Measurements from ENCODE around the gene KCNS3.

The KCNS3 gene

DNA sequence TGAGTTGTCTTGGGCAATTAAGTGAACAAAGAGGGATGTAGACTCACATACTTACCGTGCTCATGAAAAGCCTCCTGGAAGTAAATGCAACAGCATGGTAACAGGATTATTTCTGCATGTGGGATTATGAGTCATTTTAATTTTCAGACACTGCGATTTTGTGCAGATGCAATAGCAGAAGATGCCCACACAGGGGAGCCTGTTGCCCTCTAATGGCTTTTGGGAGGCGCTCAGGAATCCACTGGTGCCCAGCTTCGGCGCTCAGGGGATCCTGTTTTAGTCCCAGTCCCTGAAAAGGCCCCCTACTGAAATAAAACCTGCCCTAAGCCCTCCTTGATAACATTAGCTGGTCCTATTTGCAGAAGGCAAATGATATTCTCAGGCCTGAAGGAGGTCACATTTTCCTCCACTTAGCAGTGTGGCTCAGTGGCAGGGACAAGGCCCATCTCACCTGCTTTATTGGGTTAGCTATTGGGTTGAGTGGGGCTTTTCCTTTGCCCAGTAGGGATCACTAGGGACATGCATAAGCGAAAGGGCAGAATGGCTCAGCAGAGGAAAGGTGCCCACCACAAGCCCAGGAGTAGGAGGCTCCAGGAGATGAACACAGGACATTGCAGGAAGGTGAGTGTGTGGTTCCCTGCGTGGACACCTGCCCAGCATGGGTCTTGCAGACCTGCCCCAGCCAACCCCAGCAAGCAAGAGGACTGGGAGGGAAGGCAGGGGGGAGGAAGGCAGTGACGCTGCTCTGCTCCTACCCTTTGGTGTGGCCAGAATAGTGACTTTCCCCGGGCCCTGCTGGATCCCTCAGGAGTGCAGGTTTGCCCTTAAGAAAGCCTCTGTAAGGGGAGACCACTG lies 26.5 kb upstream of the KCNS3 start:
- H3K27ac ChIP-seq (ENCODE audit: low read length) = no peak overlapping the region
- peaks cover 7% of the 10 kb centered on the region for H3K4me1 ChIP-seq (ENCODE audit: control insufficient read depth, insufficient read depth, low read length)
- peak overlapping the region in 1 of 2 donors; percentile 40 for H3K4me3 ChIP-seq (ENCODE audit: low read length in 2 of 2)
- H3K9ac ChIP-seq (ENCODE audit: low read length in 2 of 2) = peak overlapping the region in 1 of 2 donors; percentile 21
- H3K36me3 ChIP-seq (ENCODE audit: control insufficient read depth in 2 of 2, insufficient read depth in 2 of 2, low read length in 2 of 2) = no peaks in the 10 kb centered on the region
- no peaks in the 10 kb centered on the region for H3K27me3 ChIP-seq (ENCODE audit: control insufficient read depth in 1 of 2, insufficient read depth in 2 of 2, low read length in 2 of 2)
- no peaks in the 10 kb centered on the region for H3K9me3 ChIP-seq (ENCODE audit: control insufficient read depth in 2 of 2, low read length in 2 of 2)

DNA sequence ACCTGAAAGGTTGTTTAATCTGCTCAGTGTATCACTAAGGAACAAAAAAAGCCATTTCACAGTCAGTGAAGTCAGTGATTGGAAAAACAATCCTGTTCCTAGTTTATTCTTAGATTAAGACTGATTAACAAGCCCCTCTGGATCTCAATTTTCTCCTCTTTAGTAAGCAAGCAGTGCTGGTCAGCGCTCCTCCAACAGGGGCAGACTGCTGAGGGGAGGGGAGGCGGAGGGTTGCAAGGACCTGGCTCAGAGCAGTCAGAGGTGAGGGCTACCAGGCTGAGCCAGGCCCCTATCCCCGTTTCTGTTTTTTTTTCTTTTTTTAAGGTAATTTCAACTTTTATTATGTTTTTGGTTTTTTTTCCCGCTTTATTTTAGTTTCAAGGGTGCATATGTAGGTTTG lies 24.7 kb upstream of the KCNS3 start:
- Histone ChIP-seq H3K9ac (ENCODE audit: low read length in 2 of 2) (no peak overlapping the region), H3K27me3 (ENCODE audit: control insufficient read depth in 1 of 2, insufficient read depth in 2 of 2, low read length in 2 of 2) (no peaks in the 10 kb centered on the region), H3K27ac (ENCODE audit: low read length) (no peak overlapping the region), H3K4me1 (ENCODE audit: control insufficient read depth, insufficient read depth, low read length) (peaks cover 7% of the 10 kb centered on the region), H3K4me3 (ENCODE audit: low read length in 2 of 2) (no peak overlapping the region), H3K9me3 (ENCODE audit: control insufficient read depth in 2 of 2, low read length in 2 of 2) (no peaks in the 10 kb centered on the region), H3K36me3 (ENCODE audit: control insufficient read depth in 2 of 2, insufficient read depth in 2 of 2, low read length in 2 of 2) (no peaks in the 10 kb centered on the region)

DNA sequence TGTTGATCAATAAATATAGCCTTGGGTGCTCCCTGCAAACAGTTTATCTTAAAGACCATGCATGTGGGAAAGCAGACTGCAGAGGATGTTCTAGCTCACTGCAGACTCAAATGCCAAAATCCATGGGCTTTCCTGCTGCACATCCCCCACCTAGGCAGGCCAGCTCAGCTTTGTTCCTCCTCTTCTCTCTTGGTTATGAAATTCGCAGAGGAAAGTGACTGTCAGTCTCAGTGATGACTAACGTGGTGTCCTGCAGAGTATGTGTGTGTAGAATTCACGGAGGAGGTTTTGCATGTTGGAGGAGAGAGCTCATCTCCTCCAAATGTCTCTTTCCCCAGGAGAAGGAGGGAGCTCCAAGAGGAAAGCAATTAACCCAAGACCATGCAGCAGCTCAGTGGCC lies 21.4 kb upstream of the KCNS3 start:
- Histone ChIP-seq H3K27ac (ENCODE audit: low read length) (no peak overlapping the region), H3K9me3 (ENCODE audit: control insufficient read depth in 2 of 2, low read length in 2 of 2) (no peaks in the 10 kb centered on the region), H3K9ac (ENCODE audit: low read length in 2 of 2) (no peak overlapping the region), H3K4me3 (ENCODE audit: low read length in 2 of 2) (no peak overlapping the region), H3K27me3 (ENCODE audit: control insufficient read depth in 1 of 2, insufficient read depth in 2 of 2, low read length in 2 of 2) (no peaks in the 10 kb centered on the region), H3K36me3 (ENCODE audit: control insufficient read depth in 2 of 2, insufficient read depth in 2 of 2, low read length in 2 of 2) (no peaks in the 10 kb centered on the region), H3K4me1 (ENCODE audit: control insufficient read depth, insufficient read depth, low read length) (peaks cover 4% of the 10 kb centered on the region)

DNA sequence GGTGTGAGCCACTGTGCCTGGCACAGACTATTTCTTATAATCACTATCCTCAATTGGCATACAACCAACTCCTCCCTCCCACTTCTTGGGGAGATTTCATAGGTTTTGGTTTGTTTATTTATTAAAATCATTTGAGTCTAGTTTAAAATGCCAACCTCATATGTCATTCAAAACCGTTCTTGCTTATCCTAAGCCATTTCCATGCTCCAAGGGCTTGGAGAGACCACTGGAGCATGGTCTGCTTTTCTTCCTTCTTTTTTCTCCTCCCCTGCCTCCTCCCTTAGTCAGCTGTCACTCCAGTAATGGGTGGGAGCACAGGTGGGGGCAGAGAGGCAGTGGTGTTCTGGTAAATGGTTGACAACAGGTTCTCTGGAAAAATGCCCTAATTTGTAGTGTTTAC lies 20.4 kb upstream of the KCNS3 start:
- Histone ChIP-seq H3K9ac (ENCODE audit: low read length in 2 of 2) (no peak overlapping the region), H3K27me3 (ENCODE audit: control insufficient read depth in 1 of 2, insufficient read depth in 2 of 2, low read length in 2 of 2) (no peaks in the 10 kb centered on the region), H3K4me3 (ENCODE audit: low read length in 2 of 2) (no peak overlapping the region), H3K9me3 (ENCODE audit: control insufficient read depth in 2 of 2, low read length in 2 of 2) (no peaks in the 10 kb centered on the region), H3K27ac (ENCODE audit: low read length) (no peak overlapping the region), H3K36me3 (ENCODE audit: control insufficient read depth in 2 of 2, insufficient read depth in 2 of 2, low read length in 2 of 2) (no peaks in the 10 kb centered on the region), H3K4me1 (ENCODE audit: control insufficient read depth, insufficient read depth, low read length) (no peaks in the 10 kb centered on the region)

DNA sequence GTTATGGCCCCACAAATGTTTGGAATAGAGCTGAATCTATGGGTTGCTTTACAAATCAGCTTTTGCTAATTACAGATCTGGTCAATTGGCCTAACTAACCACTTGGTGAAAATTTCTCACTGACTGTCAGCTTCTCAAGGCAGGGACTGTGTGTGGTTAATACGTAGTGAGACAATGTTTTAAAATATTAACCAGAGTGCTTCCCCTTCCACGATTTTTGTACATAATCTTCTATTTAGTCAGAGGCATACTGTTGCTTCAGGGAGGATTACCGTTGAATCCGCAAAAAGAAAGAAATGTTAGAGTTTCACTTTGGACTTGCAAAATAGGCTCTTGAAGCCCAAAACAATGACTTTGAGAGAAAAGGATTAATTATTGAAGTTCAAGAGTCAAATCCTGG lies 14.9 kb upstream of the KCNS3 start:
- H3K4me1 ChIP-seq (ENCODE audit: control insufficient read depth, insufficient read depth, low read length) = peaks cover 10% of the 10 kb centered on the region
- H3K36me3 ChIP-seq (ENCODE audit: control insufficient read depth in 2 of 2, insufficient read depth in 2 of 2, low read length in 2 of 2) = no peaks in the 10 kb centered on the region
- no peak overlapping the region for H3K9ac ChIP-seq (ENCODE audit: low read length in 2 of 2)
- no peaks in the 10 kb centered on the region for H3K9me3 ChIP-seq (ENCODE audit: control insufficient read depth in 2 of 2, low read length in 2 of 2)
- no peak overlapping the region for H3K4me3 ChIP-seq (ENCODE audit: low read length in 2 of 2)
- no peak overlapping the region for H3K27ac ChIP-seq (ENCODE audit: low read length)
- H3K27me3 ChIP-seq (ENCODE audit: control insufficient read depth in 1 of 2, insufficient read depth in 2 of 2, low read length in 2 of 2) = no peaks in the 10 kb centered on the region

DNA sequence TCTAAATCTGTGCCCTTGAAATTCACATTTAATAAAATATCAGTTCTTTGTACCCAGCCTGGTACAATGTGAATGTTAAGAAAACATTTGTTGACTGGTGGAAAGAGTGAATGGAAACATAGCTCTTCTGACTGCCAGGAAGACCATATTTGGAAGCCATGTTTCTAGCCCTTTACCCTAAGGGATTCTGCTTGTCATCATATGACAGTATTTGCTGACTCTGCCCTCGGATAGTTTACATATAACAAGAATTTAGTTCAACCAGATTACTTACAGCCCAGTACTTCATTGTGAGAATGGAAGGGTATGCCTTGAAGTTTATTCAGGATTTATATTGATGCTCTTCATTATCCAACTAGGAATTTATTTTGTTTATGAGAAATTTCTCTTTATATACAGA lies 13.8 kb upstream of the KCNS3 start:
- H3K4me1 ChIP-seq (ENCODE audit: control insufficient read depth, insufficient read depth, low read length) = peaks cover 10% of the 10 kb centered on the region
- H3K27ac ChIP-seq (ENCODE audit: low read length) = peak overlapping the region; percentile 41
- no peaks in the 10 kb centered on the region for H3K9me3 ChIP-seq (ENCODE audit: control insufficient read depth in 2 of 2, low read length in 2 of 2)
- no peaks in the 10 kb centered on the region for H3K36me3 ChIP-seq (ENCODE audit: control insufficient read depth in 2 of 2, insufficient read depth in 2 of 2, low read length in 2 of 2)
- no peak overlapping the region for H3K4me3 ChIP-seq (ENCODE audit: low read length in 2 of 2)
- H3K27me3 ChIP-seq (ENCODE audit: control insufficient read depth in 1 of 2, insufficient read depth in 2 of 2, low read length in 2 of 2) = no peaks in the 10 kb centered on the region
- no peak overlapping the region for H3K9ac ChIP-seq (ENCODE audit: low read length in 2 of 2)

DNA sequence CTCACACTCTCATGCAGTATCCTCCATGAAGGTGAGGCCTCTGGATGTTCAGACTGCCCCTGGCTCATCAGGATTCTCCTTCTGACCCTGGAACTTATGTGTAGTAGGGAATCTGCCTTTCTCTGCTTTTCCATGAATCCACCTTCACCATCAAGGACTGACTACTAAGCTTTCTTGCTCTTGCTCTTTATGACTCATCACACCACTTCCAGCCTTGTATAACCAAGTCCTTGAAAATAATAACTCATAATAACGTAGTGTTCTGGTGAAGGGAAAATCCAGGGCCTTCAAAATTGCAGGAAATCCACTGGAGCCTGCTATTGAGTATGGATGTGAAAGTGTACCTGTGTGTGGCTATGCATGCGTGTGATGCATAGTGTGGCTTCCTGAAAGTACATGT lies 11.3 kb upstream of the KCNS3 start:
- no peaks in the 10 kb centered on the region for H3K27me3 ChIP-seq (ENCODE audit: control insufficient read depth in 1 of 2, insufficient read depth in 2 of 2, low read length in 2 of 2)
- no peaks in the 10 kb centered on the region for H3K36me3 ChIP-seq (ENCODE audit: control insufficient read depth in 2 of 2, insufficient read depth in 2 of 2, low read length in 2 of 2)

DNA sequence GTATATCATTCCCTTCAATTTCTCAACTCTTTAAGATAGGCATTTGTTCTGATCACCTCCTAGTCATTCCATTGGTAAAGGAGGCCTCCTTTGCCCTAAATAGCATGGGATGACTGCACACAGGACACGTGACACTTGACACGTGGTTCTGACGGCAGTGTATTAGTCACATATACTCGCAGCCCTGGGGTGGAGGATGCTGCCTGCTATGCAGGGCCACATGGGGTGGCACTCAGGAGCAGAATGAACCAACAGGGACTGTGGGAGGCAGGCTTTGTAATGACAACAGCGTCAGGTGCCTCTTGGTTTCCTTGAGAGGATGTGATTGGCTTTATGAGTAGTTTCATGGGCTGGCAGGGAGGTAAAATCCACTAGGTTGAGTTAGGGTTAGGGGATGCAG lies 9.3 kb upstream of the KCNS3 start:
- peaks cover 6% of the 10 kb centered on the region for H3K4me1 ChIP-seq (ENCODE audit: control insufficient read depth, insufficient read depth, low read length)
- H3K9ac ChIP-seq (ENCODE audit: low read length in 2 of 2) = no peak overlapping the region
- H3K27me3 ChIP-seq (ENCODE audit: control insufficient read depth in 1 of 2, insufficient read depth in 2 of 2, low read length in 2 of 2) = peaks cover 0 to 2% of the 10 kb centered on the region in 2 donors
- no peaks in the 10 kb centered on the region for H3K9me3 ChIP-seq (ENCODE audit: control insufficient read depth in 2 of 2, low read length in 2 of 2)
- no peak overlapping the region for H3K27ac ChIP-seq (ENCODE audit: low read length)
- H3K36me3 ChIP-seq (ENCODE audit: control insufficient read depth in 2 of 2, insufficient read depth in 2 of 2, low read length in 2 of 2) = no peaks in the 10 kb centered on the region
- no peak overlapping the region for H3K4me3 ChIP-seq (ENCODE audit: low read length in 2 of 2)

More for the DNA sequence above, 11.3 kb upstream of the KCNS3 start:
- Histone ChIP-seq H3K4me3 (ENCODE audit: low read length in 2 of 2) (no peak overlapping the region), H3K4me1 (ENCODE audit: control insufficient read depth, insufficient read depth, low read length) (peaks cover 10% of the 10 kb centered on the region), H3K9ac (ENCODE audit: low read length in 2 of 2) (no peak overlapping the region), H3K9me3 (ENCODE audit: control insufficient read depth in 2 of 2, low read length in 2 of 2) (no peaks in the 10 kb centered on the region), H3K27ac (ENCODE audit: low read length) (no peak overlapping the region)

DNA sequence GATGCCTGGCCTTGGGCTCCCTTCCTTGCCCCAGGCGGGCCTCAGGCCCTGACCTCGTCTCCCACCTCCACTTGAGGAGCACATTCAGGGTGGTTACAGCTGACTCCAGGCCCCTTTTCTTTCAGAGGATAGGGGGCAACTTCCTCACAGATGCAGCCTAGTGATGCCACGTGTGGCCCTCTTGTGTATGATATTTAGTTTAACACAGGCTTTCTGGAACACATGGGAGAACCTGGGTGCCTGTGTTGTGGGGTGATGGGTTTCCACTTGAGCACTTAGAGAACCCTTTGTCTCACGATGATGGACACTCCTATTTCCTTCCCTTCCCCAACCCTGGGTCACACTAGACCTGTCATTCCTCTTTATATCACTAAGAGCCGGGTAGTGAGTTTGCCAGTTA lies 6.8 kb upstream of the KCNS3 start:
- Histone ChIP-seq H3K27ac (ENCODE audit: low read length) (no peak overlapping the region), H3K27me3 (ENCODE audit: control insufficient read depth in 1 of 2, insufficient read depth in 2 of 2, low read length in 2 of 2) (peaks cover 0 to 2% of the 10 kb centered on the region in 2 donors), H3K4me1 (ENCODE audit: control insufficient read depth, insufficient read depth, low read length) (no peaks in the 10 kb centered on the region)

DNA sequence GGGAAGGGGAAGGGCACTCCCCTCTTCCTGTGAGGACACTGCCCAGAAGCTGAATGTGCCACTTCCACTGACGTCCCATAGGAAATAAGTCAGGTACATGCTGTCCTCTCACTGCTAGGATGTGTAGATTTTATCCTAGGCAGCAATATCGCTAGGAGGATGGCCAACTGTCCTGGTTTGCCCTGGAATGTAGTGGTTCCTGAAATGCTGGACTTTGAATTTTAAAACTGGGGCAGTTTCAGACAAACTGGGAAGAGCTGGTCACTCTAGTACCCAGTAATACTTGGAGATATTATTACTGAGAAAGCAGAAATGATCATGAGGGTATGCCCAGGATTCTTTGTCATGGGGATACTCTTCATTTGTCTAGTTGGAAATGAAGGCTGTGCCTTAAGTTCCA lies 5.4 kb upstream of the KCNS3 start:
- H3K27ac ChIP-seq (ENCODE audit: low read length) = no peak overlapping the region
- peaks cover 11% of the 10 kb centered on the region for H3K4me1 ChIP-seq (ENCODE audit: control insufficient read depth, insufficient read depth, low read length)
- H3K9me3 ChIP-seq (ENCODE audit: control insufficient read depth in 2 of 2, low read length in 2 of 2) = no peaks in the 10 kb centered on the region
- no peak overlapping the region for H3K4me3 ChIP-seq (ENCODE audit: low read length in 2 of 2)
- peaks cover 0 to 2% of the 10 kb centered on the region in 2 donors for H3K27me3 ChIP-seq (ENCODE audit: control insufficient read depth in 1 of 2, insufficient read depth in 2 of 2, low read length in 2 of 2)
- no peak overlapping the region for H3K9ac ChIP-seq (ENCODE audit: low read length in 2 of 2)
- H3K36me3 ChIP-seq (ENCODE audit: control insufficient read depth in 2 of 2, insufficient read depth in 2 of 2, low read length in 2 of 2) = no peaks in the 10 kb centered on the region

More for the DNA sequence above, 6.8 kb upstream of the KCNS3 start:
- Histone ChIP-seq H3K36me3 (ENCODE audit: control insufficient read depth in 2 of 2, insufficient read depth in 2 of 2, low read length in 2 of 2) (no peaks in the 10 kb centered on the region), H3K9ac (ENCODE audit: low read length in 2 of 2) (no peak overlapping the region), H3K4me3 (ENCODE audit: low read length in 2 of 2) (no peak overlapping the region), H3K9me3 (ENCODE audit: control insufficient read depth in 2 of 2, low read length in 2 of 2) (no peaks in the 10 kb centered on the region)

DNA sequence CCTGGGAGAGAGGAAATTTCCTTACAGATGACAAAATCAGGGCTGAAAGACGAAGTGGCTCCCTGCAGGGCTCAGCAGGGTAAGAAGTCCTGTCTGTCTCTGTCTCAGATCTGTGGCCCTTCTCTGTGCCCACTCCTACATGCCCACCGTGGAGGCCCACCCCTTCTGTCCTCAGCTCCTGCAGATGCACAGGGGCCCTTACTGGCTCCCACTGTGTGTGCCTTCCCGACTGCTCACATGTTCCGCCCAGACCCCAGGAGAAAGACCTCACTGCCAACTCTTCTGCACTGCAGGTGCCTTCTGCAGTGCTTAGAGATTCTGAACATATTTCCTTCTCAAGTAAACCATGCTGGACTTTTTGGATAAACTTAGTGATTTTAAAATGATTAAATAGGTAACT lies 1.9 kb upstream of the KCNS3 start:
- Histone ChIP-seq H3K36me3 (ENCODE audit: control insufficient read depth in 2 of 2, insufficient read depth in 2 of 2, low read length in 2 of 2) (no peaks in the 10 kb centered on the region), H3K4me3 (ENCODE audit: low read length in 2 of 2) (no peak overlapping the region), H3K27me3 (ENCODE audit: control insufficient read depth in 1 of 2, insufficient read depth in 2 of 2, low read length in 2 of 2) (peaks cover 0 to 2% of the 10 kb centered on the region in 2 donors), H3K9ac (ENCODE audit: low read length in 2 of 2) (no peak overlapping the region), H3K27ac (ENCODE audit: low read length) (no peak overlapping the region), H3K9me3 (ENCODE audit: control insufficient read depth in 2 of 2, low read length in 2 of 2) (no peaks in the 10 kb centered on the region), H3K4me1 (ENCODE audit: control insufficient read depth, insufficient read depth, low read length) (peaks cover 33% of the 10 kb centered on the region)
